Stimulated activated naive CD8-positive, alpha-beta T cell treated with anti-CD3 and anti-CD28 coated beads, Interleukin-15, Interleukin-2, amounts not matched to agents 100 ng/mL and 50 ng/mL, for 24 hours (primary cell): ENCODE measurements around the gene VGLL4.
A peak's percentile ranks its signal among the peaks of the same experiment; 100 is the strongest.

Experiments used
- H3K27ac Mint-ChIP-seq: one replicate; pipeline ENCODE4 v1.8.0; 2021; ENCODE audit warnings: mild to moderate bottlenecking, mixed read lengths
- H3K27me3 Mint-ChIP-seq: one replicate; pipeline ENCODE4 v1.8.0; 2021; ENCODE audit warnings: mixed read lengths
- H3K36me3 Mint-ChIP-seq: one replicate; pipeline ENCODE4 v1.8.0; 2021; ENCODE audit warnings: low read depth, mixed read lengths
- H3K4me1 Mint-ChIP-seq: one replicate; pipeline ENCODE4 v1.8.0; 2021; ENCODE audit warnings: low read depth, mixed read lengths
- H3K4me3 Mint-ChIP-seq: one replicate; pipeline ENCODE4 v1.8.0; 2021; ENCODE audit warnings: mild to moderate bottlenecking, mixed read lengths
- H3K9me3 Mint-ChIP-seq: one replicate; pipeline ENCODE4 v1.8.0; 2021; ENCODE audit warnings: mixed read lengths

Gene VGLL4

GRCh38 chr3:11624704-11625375 is 18.9 kb downstream of the VGLL4 start:
- H3K27me3 Mint-ChIP-seq = no peaks in the 10 kb centered on the region
- H3K9me3 Mint-ChIP-seq = no peaks in the 10 kb centered on the region
- peaks cover 90% of the 10 kb centered on the region for H3K4me1 Mint-ChIP-seq
- H3K36me3 Mint-ChIP-seq = peaks cover 25% of the 10 kb centered on the region
- peak overlapping the region; percentile 67 for H3K4me3 Mint-ChIP-seq
- H3K27ac Mint-ChIP-seq = peak overlapping the region; percentile 89

- peak overlapping the region; percentile 89 for H3K27ac Mint-ChIP-seq
- no peaks in the 10 kb centered on the region for H3K9me3 Mint-ChIP-seq
- H3K4me1 Mint-ChIP-seq = peaks cover 90% of the 10 kb centered on the region
- no peaks in the 10 kb centered on the region for H3K27me3 Mint-ChIP-seq
- H3K4me3 Mint-ChIP-seq = peak overlapping the region; percentile 67
- H3K36me3 Mint-ChIP-seq = peaks cover 24% of the 10 kb centered on the region
Observed at GRCh38 chr3:11624161-11624560, 19.6 kb downstream of the VGLL4 start.

GRCh38 chr3:11622586-11623550 is 20.8 kb downstream of the VGLL4 start:
- Mint-ChIP-seq H3K27me3 (no peaks in the 10 kb centered on the region), H3K4me3 (peak overlapping the region; percentile 20), H3K27ac (peak overlapping the region; percentile 89), H3K4me1 (peaks cover 94% of the 10 kb centered on the region), H3K36me3 (peaks cover 23% of the 10 kb centered on the region), H3K9me3 (no peaks in the 10 kb centered on the region)

GRCh38 chr3:11621077-11621476 is 22.6 kb downstream of the VGLL4 start:
- Mint-ChIP-seq H3K27me3 (no peaks in the 10 kb centered on the region), H3K4me3 (no peak overlapping the region), H3K4me1 (peaks cover 91% of the 10 kb centered on the region), H3K36me3 (peaks cover 15% of the 10 kb centered on the region), H3K9me3 (no peaks in the 10 kb centered on the region), H3K27ac (peak overlapping the region; percentile 60)

- Mint-ChIP-seq H3K9me3 (no peaks in the 10 kb centered on the region), H3K4me3 (no peak overlapping the region), H3K27me3 (no peaks in the 10 kb centered on the region), H3K4me1 (peaks cover 87% of the 10 kb centered on the region), H3K27ac (no peak overlapping the region), H3K36me3 (peaks cover 9% of the 10 kb centered on the region)
Observed at GRCh38 chr3:11619946-11620652, 23.6 kb downstream of the VGLL4 start.

- no peaks in the 10 kb centered on the region for H3K27me3 Mint-ChIP-seq
- H3K9me3 Mint-ChIP-seq = no peaks in the 10 kb centered on the region
- H3K4me1 Mint-ChIP-seq = peaks cover 86% of the 10 kb centered on the region
- H3K4me3 Mint-ChIP-seq = no peak overlapping the region
- no peak overlapping the region for H3K27ac Mint-ChIP-seq
- peaks cover 9% of the 10 kb centered on the region for H3K36me3 Mint-ChIP-seq
Observed at GRCh38 chr3:11619461-11619860, 24.3 kb downstream of the VGLL4 start.

- H3K4me3 Mint-ChIP-seq = no peak overlapping the region
- no peaks in the 10 kb centered on the region for H3K9me3 Mint-ChIP-seq
- H3K27me3 Mint-ChIP-seq = no peaks in the 10 kb centered on the region
- H3K4me1 Mint-ChIP-seq = peaks cover 86% of the 10 kb centered on the region
- H3K36me3 Mint-ChIP-seq = peaks cover 4% of the 10 kb centered on the region
- no peak overlapping the region for H3K27ac Mint-ChIP-seq
Observed at GRCh38 chr3:11618904-11619303, 24.8 kb downstream of the VGLL4 start.

GRCh38 chr3:11616551-11616950 is 27.2 kb downstream of the VGLL4 start:
- no peaks in the 10 kb centered on the region for H3K27me3 Mint-ChIP-seq
- H3K36me3 Mint-ChIP-seq = no peaks in the 10 kb centered on the region
- peaks cover 67% of the 10 kb centered on the region for H3K4me1 Mint-ChIP-seq
- H3K4me3 Mint-ChIP-seq = no peak overlapping the region
- no peaks in the 10 kb centered on the region for H3K9me3 Mint-ChIP-seq
- no peak overlapping the region for H3K27ac Mint-ChIP-seq

GRCh38 chr3:11613851-11614487 is 29.7 kb downstream of the VGLL4 start:
- Mint-ChIP-seq H3K36me3 (no peaks in the 10 kb centered on the region), H3K27ac (peak overlapping the region; percentile 52), H3K4me3 (no peak overlapping the region), H3K4me1 (peaks cover 59% of the 10 kb centered on the region), H3K27me3 (no peaks in the 10 kb centered on the region), H3K9me3 (no peaks in the 10 kb centered on the region)

GRCh38 chr3:11613319-11613718 is 30.4 kb downstream of the VGLL4 start:
- peaks cover 60% of the 10 kb centered on the region for H3K4me1 Mint-ChIP-seq
- no peaks in the 10 kb centered on the region for H3K36me3 Mint-ChIP-seq
- no peaks in the 10 kb centered on the region for H3K27me3 Mint-ChIP-seq
- H3K27ac Mint-ChIP-seq = no peak overlapping the region
- no peaks in the 10 kb centered on the region for H3K9me3 Mint-ChIP-seq
- H3K4me3 Mint-ChIP-seq = no peak overlapping the region

GRCh38 chr3:11612515-11613188 is 31.1 kb downstream of the VGLL4 start:
- Mint-ChIP-seq H3K36me3 (no peaks in the 10 kb centered on the region), H3K27ac (no peak overlapping the region), H3K9me3 (no peaks in the 10 kb centered on the region), H3K4me1 (peaks cover 64% of the 10 kb centered on the region), H3K4me3 (no peak overlapping the region), H3K27me3 (no peaks in the 10 kb centered on the region)

- H3K36me3 Mint-ChIP-seq = peaks cover 9% of the 10 kb centered on the region
- no peaks in the 10 kb centered on the region for H3K9me3 Mint-ChIP-seq
- H3K27me3 Mint-ChIP-seq = no peaks in the 10 kb centered on the region
- no peak overlapping the region for H3K4me3 Mint-ChIP-seq
- peak overlapping the region; percentile 17 for H3K27ac Mint-ChIP-seq
- H3K4me1 Mint-ChIP-seq = peaks cover 67% of the 10 kb centered on the region
Observed at GRCh38 chr3:11611341-11611799, 32.3 kb downstream of the VGLL4 start.

GRCh38 chr3:11610700-11611275 is 32.9 kb downstream of the VGLL4 start:
- H3K4me3 Mint-ChIP-seq = no peak overlapping the region
- peak overlapping the region; percentile 17 for H3K27ac Mint-ChIP-seq

More at GRCh38 chr3:11610700-11611275, 32.9 kb downstream of the VGLL4 start:
- Mint-ChIP-seq H3K9me3 (no peaks in the 10 kb centered on the region), H3K4me1 (peaks cover 67% of the 10 kb centered on the region), H3K36me3 (peaks cover 15% of the 10 kb centered on the region), H3K27me3 (no peaks in the 10 kb centered on the region)
